Measurements from ENCODE around the gene DLG2.

DLG2 gene

GRCh38 chr11:85165819-85166218 is 461.3 kb downstream of the DLG2 start:
- no peak for TF ChIP-seq CTCF (conservative IDR thresholded peaks at IDR 0.05; ENCODE audit: low read depth, low read length)
- no peak overlapping the region for H3K4me3 ChIP-seq (ENCODE audit: low read length)
- no peak for DNase-seq (ENCODE audit: low read depth)

GRCh38 chr11:85164743-85165142 is 462.4 kb downstream of the DLG2 start:
- no peak overlapping the region for H3K4me3 ChIP-seq (ENCODE audit: low read length)
- no peak for DNase-seq (ENCODE audit: low read depth)
- no peak for TF ChIP-seq CTCF (conservative IDR thresholded peaks at IDR 0.05; ENCODE audit: low read depth, low read length)

GRCh38 chr11:85154294-85154693 is 472.9 kb downstream of the DLG2 start:
- no peak for TF ChIP-seq CTCF (conservative IDR thresholded peaks at IDR 0.05; ENCODE audit: low read depth, low read length)
- no peak for DNase-seq (ENCODE audit: low read depth)
- H3K4me3 ChIP-seq (ENCODE audit: low read length) = no peak overlapping the region

GRCh38 chr11:85137597-85137996 is 489.5 kb downstream of the DLG2 start:
- DNase-seq (ENCODE audit: low read depth) = no peak
- H3K4me3 ChIP-seq (ENCODE audit: low read length) = no peak overlapping the region
- TF ChIP-seq CTCF (conservative IDR thresholded peaks at IDR 0.05; ENCODE audit: low read depth, low read length) = no peak

- TF ChIP-seq CTCF (conservative IDR thresholded peaks at IDR 0.05; ENCODE audit: low read depth, low read length) = no peak
- no peak for DNase-seq (ENCODE audit: low read depth)
- H3K4me3 ChIP-seq (ENCODE audit: low read length) = no peak overlapping the region
Observed at GRCh38 chr11:85133636-85134035, 493.5 kb downstream of the DLG2 start.

- peak overlapping the region; percentile 45 for H3K4me3 ChIP-seq (ENCODE audit: low read length)
- TF ChIP-seq CTCF (conservative IDR thresholded peaks at IDR 0.05; ENCODE audit: low read depth, low read length) = no peak
- DNase-seq (ENCODE audit: low read depth) = no peak
Observed at GRCh38 chr11:85132851-85133585, 494.1 kb downstream of the DLG2 start.

- no peak overlapping the region for H3K4me3 ChIP-seq (ENCODE audit: low read length)
- TF ChIP-seq CTCF (conservative IDR thresholded peaks at IDR 0.05; ENCODE audit: low read depth, low read length) = no peak
- no peak for DNase-seq (ENCODE audit: low read depth)
Observed at GRCh38 chr11:85127349-85127748, 499.8 kb downstream of the DLG2 start.
